Common myeloid progenitor, CD34-positive (primary cell): ENCODE measurements around the gene SLC25A10.
"Not testable (repeated sequence)": the region's sequence is repeated elsewhere in the genome, so short reads cannot be mapped to it uniquely, and the experiment has no call there.

Experiments used
- CTCF ChIA-PET: fragments of 350-600 bp; sonication (Branson Sonifier 250); formaldehyde crosslinking; loops from one replicate; lab custom pipeline; 2021; ENCODE audit warnings: antibody characterized with exemption; lab: Charles Lee
- POLR2A ChIA-PET: fragments of 350-600 bp; sonication (Branson Sonifier 250); formaldehyde crosslinking; loops from one replicate; lab custom pipeline; 2021; ENCODE audit warnings: antibody characterized with exemption; lab: Charles Lee
- DNase-seq, 3 donors: peaks; one replicate each; pipeline versions ENCODE4 v3.0.0 to v3.0.0-alpha.2; 2013
- H3K27ac ChIP-seq, 2 experiments: 1 replicate in 1 of 2; 2 replicates in 1 of 2; pipeline ENCODE4 v1.7.0; 2013; ENCODE audit warnings: inconsistent platforms in 2 of 2, low read length in 2 of 2, mild to moderate bottlenecking in 2 of 2, low read depth in 1 of 2, moderate library complexity in 1 of 2; ENCODE audit not compliant: severe bottlenecking in 2 of 2, insufficient read depth in 1 of 2, poor library complexity in 1 of 2
- H3K27me3 ChIP-seq, 5 experiments: replicated peaks in 2 of 5; 1 replicate in 3 of 5; 2 replicates in 2 of 5; pipeline versions ENCODE4 v1.6.1 to v1.7.0; 2013; ENCODE audit warnings: low read length in 4 of 5, mild to moderate bottlenecking in 2 of 5, moderate library complexity in 2 of 5, inconsistent platforms in 1 of 5; ENCODE audit not compliant: insufficient read depth in 5 of 5, control insufficient read depth in 4 of 5
- H3K36me3 ChIP-seq, 4 experiments: 1 replicate in 2 of 4; 2 replicates in 2 of 4; pipeline versions ENCODE4 v1.6.1 to v1.7.0; 2013; ENCODE audit warnings: low read length in 3 of 4, control low read depth in 1 of 4, mild to moderate bottlenecking in 1 of 4; ENCODE audit not compliant: control insufficient read depth in 4 of 4, insufficient read depth in 4 of 4
- H3K4me1 ChIP-seq, 4 experiments: 1 replicate in 3 of 4; 2 replicates in 1 of 4; pipeline versions ENCODE4 v1.6.1 to v1.7.1; 2013; ENCODE audit warnings: low read length in 3 of 4, mild to moderate bottlenecking in 3 of 4, control low read depth in 1 of 4, inconsistent platforms in 1 of 4, moderate library complexity in 1 of 4; ENCODE audit not compliant: control insufficient read depth in 4 of 4, insufficient read depth in 4 of 4; ENCODE audit errors: control extremely low read depth in 1 of 4
- H3K4me3 ChIP-seq, 7 experiments: 1 replicate in 4 of 7; 2 replicates in 3 of 7; pipeline versions ENCODE4 v1.5.1 to v1.7.0; 2013; ENCODE audit warnings: mild to moderate bottlenecking in 7 of 7, low read length in 6 of 7, moderate library complexity in 6 of 7, inconsistent platforms in 2 of 7, low read depth in 2 of 7, control low read depth in 1 of 7; ENCODE audit not compliant: insufficient read depth in 4 of 7, control insufficient read depth in 1 of 7; ENCODE audit errors: extremely low read depth in 1 of 7
- H3K9me3 ChIP-seq, 5 experiments: 1 replicate in 4 of 5; 2 replicates in 1 of 5; pipeline versions ENCODE4 v1.6.1 to v1.7.1; 2013; ENCODE audit warnings: low read length in 4 of 5, mild to moderate bottlenecking in 2 of 5, inconsistent platforms in 1 of 5, low read depth in 1 of 5, moderate library complexity in 1 of 5; ENCODE audit not compliant: control insufficient read depth in 4 of 5, insufficient read depth in 2 of 5; ENCODE audit errors: control extremely low read depth in 1 of 5
- WGBS: methylation state at CpG from one replicate; pipeline ENCODE4 v1.1.5; 2013; ENCODE audit not compliant: insufficient coverage; 5-methylcytosine and 5-hydroxymethylcytosine counted together

Gene SLC25A10

DNA sequence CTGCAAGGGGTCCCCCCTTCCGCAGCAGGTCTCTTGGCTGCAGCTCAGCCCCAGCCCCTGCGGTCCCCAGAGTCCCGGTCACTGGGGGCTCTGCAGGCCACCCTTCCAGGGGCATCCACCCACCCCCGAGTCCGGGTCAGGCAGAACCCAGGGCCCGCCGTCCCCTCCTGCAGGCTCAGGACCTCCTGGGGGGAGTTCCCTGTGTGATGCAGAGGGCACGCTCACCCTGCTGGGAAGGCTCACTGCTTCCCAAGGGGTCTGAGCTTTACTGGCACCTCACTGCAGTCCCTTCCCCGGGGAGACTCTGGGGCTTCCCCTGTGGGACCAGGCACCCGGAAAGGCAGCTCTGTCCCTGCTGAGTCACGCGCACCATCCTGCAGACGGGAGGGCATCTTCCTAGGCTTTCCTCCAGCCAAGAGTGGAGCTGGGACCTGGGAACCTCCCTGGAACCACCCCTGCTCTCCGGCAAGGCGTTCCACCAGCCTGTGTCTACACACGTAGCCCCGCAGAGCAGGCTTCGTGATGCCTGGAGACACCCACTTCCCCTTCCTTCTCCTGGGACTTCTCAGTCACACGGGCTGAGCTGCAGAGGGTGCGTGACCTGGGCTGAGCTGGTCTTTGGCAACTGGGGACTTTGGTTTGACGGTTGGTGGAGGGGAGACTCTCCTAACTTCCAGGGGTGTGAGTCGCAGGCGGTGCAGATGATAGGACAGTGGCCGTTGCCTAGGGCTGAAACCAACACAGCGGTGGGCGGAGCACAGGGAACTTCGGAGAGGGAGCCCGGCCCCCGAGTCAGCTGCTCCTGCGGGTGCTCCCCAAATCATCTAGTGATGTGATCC, 23.4 kb downstream of the SLC25A10 start:
- Histone ChIP-seq H3K4me3 (peak overlapping the region in 5 of 7 experiments; percentile 12 to 64 (median 50)), H3K36me3 (no peaks in the 10 kb centered on the region), H3K9me3 (no peaks in the 10 kb centered on the region), H3K4me1 (peaks cover 0 to 34% (median 19%) of the 10 kb centered on the region in 4 experiments), H3K27me3 (peaks cover 0 to 18% (median 2%) of the 10 kb centered on the region in 5 experiments), H3K27ac (no peak overlapping the region)
- CTCF ChIA-PET = interaction anchor here (0.7 to 2.4 kb wide), 8 partner anchors 10 to 134 kb away, joined by 3 to 10 read pairs (median 4); no protein-coding TSS in a partner anchor
- WGBS = 31% methylated on average over 24 of the region's 30 CpGs
- peak; percentile 69 to 86 (median 85) for DNase-seq
- POLR2A ChIA-PET = interaction anchor here (0.6 to 1.3 kb wide), 4 partner anchors 70 to 120 kb away, joined by 3 to 4 read pairs (median 3); no protein-coding TSS in a partner anchor

DNA sequence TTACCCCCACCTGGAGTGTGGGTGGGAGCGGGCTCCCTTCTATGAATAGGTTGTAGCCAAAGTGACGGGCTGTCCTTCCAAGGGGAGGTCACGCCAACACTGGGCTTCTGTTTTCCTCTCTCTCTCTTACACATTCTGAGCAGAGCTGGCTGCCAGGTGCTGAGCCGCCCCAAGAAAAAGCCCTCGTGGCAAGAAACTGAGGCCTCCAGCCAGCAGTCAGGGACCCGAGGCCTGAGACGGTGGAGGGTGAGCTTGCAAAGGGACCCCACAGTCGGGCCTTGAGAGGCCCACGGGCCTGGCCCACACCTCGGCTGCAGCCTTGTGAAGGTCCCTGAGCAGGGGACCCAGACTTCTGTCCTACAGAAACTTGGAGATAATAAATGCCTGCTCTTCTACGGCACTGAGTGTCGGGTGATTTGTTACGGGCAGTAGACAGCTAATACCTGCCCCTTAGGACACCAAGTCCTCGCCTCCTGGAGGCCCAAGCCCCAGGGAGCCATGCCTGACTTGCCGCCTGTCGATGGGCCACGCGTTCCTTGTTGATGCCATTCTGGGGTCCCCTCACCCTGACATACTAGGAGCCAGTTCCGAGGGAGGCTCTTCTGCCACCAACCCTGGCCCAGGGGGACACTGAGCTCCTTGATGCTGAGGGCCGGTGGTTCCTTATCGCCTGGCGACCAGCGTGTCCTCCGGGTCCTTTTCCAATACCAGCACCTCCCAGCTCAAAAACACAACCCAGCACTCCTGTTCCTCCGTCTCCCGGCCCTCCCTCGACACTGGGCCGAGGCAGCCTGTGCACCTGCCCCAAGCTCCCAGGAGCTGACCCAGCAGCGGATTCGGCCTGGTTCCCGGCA, 26.1 kb downstream of the SLC25A10 start:
- POLR2A ChIA-PET = no interaction called here
- CTCF ChIA-PET = interaction anchor here (1.6 to 1.8 kb wide), 3 partner anchors 8 to 127 kb away, joined by 3 to 4 read pairs (median 4); no protein-coding TSS in a partner anchor

DNA sequence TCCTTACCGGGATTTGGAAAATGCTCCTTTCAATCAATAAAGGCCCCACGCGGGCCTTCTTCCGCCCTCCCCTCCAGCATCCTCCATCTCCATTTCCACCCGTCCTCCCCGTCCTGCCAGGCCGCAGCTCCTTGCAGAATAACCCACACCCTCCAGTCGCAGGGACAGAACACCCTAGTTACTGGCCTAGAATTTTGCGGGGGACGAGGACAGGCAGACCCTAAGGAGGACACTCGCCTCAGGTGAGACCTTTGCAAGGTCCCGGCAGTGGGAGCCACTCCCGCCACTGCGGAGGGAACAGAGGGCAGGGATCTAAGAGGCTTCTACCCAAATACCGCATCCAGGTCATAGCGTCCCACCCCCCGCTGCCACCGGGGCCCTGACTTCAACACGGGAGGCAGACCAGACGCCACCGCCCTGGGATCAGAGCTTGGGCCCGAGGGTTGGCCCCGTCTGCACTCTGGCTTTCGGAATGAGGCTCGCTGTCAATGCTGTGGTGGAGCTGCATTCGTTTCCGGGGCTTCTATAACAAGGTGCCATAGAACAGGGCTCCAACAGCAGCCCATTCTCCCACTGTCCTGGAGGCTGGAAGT, 26.8 kb downstream of the SLC25A10 start:
- no peaks in the 10 kb centered on the region for H3K9me3 ChIP-seq
- 97% methylated on average over 21 of the region's 27 CpGs for WGBS
- H3K4me3 ChIP-seq = no peak overlapping the region
- no peaks in the 10 kb centered on the region for H3K36me3 ChIP-seq
- ChIA-PET CTCF (interaction anchor here (0.9 to 1.8 kb wide), 3 partner anchors 9 to 83 kb away, joined by 3 to 4 read pairs (median 4); no protein-coding TSS in a partner anchor), POLR2A (no interaction called here)
- no peak for DNase-seq
- no peak overlapping the region for H3K27ac ChIP-seq
- H3K27me3 ChIP-seq = peaks cover 0 to 18% (median 2%) of the 10 kb centered on the region in 5 experiments
- H3K4me1 ChIP-seq = peaks cover 0 to 22% (median 20%) of the 10 kb centered on the region in 4 experiments

More for the DNA sequence above, 26.1 kb downstream of the SLC25A10 start:
- DNase-seq = no peak
- 97% methylated on average over 25 of the region's 31 CpGs for WGBS
- H3K4me3 ChIP-seq = no peak overlapping the region
- H3K9me3 ChIP-seq = no peaks in the 10 kb centered on the region
- no peak overlapping the region for H3K27ac ChIP-seq
- peaks cover 0 to 23% (median 4%) of the 10 kb centered on the region in 5 experiments for H3K27me3 ChIP-seq
- H3K4me1 ChIP-seq = peaks cover 0 to 22% (median 21%) of the 10 kb centered on the region in 4 experiments
- no peaks in the 10 kb centered on the region for H3K36me3 ChIP-seq

DNA sequence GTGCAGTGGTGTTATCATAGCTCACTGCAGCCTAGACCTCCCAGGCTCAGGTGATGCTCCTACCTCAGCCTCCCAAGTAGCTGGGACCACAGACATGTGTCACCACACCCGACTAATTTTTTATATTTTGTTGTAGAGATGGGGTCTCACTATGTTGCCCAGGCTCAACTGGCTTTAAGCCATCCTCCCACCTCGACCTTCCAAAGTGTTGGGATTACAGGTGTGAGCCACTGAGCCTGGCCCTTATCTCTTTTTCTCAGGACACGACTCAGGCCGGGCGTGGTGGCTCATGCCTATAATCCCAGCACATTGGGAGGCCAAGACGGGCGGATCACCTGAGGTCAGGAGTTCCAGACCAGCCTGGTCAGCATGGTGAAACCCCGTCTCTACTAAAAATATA, 27.5 kb downstream of the SLC25A10 start:
- Histone ChIP-seq H3K27me3 (peaks cover 0 to 18% (median 2%) of the 10 kb centered on the region in 5 experiments), H3K4me1 (peaks cover 0 to 22% (median 19%) of the 10 kb centered on the region in 4 experiments)
- CTCF ChIA-PET = interaction anchor here (0.9 to 1.8 kb wide), 3 partner anchors 10 to 82 kb away, joined by 3 to 4 read pairs (median 4); no protein-coding TSS in a partner anchor

DNA sequence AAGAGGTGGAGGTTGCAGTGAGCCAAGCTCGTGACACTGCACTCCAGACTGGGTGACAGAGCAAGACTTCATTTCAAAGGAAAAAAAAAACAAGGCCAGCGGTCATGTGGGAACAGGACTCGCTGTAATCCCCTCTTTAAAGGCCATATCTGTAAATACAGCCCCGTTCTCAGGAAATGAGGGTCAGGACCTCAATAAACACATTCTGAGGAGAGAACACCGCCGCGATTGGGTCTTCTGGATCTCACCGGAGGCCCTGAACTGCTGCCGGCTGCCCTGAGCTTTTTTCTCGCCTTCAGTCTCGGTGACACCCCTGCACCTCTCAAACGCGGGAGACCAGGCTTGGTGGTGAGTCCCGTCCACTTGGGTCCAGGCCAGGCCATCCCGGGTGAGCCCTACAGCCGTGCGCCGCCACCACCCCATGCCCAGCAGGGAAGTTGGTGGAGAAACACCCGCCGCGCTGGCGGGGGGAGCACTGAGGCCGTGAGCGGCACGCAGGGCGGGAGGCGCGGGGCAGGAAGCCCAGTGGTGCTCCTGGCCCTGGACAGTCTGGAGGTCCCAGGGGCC, 28.4 kb downstream of the SLC25A10 start:
- H3K27ac ChIP-seq = no peak overlapping the region
- H3K36me3 ChIP-seq = no peaks in the 10 kb centered on the region
- H3K9me3 ChIP-seq = no peaks in the 10 kb centered on the region
- peak overlapping the region in 1 of 7 experiments; percentile 11 for H3K4me3 ChIP-seq
- peak in 2 of 3 donors; percentile 29 to 55 for DNase-seq
- H3K27me3 ChIP-seq = peaks cover 0 to 18% (median 2%) of the 10 kb centered on the region in 5 experiments
- 11% methylated on average over 24 of the region's 28 CpGs for WGBS
- POLR2A ChIA-PET = no interaction called here
- CTCF ChIA-PET = no interaction called here
- peaks cover 0 to 17% (median 13%) of the 10 kb centered on the region in 4 experiments for H3K4me1 ChIP-seq

More for the DNA sequence above, 27.5 kb downstream of the SLC25A10 start:
- WGBS = 97% methylated on average over 7 of the region's 8 CpGs
- H3K9me3 ChIP-seq, H3K27ac ChIP-seq, H3K4me3 ChIP-seq, POLR2A ChIA-PET, H3K36me3 ChIP-seq, DNase-seq: not testable (repeated sequence)

DNA sequence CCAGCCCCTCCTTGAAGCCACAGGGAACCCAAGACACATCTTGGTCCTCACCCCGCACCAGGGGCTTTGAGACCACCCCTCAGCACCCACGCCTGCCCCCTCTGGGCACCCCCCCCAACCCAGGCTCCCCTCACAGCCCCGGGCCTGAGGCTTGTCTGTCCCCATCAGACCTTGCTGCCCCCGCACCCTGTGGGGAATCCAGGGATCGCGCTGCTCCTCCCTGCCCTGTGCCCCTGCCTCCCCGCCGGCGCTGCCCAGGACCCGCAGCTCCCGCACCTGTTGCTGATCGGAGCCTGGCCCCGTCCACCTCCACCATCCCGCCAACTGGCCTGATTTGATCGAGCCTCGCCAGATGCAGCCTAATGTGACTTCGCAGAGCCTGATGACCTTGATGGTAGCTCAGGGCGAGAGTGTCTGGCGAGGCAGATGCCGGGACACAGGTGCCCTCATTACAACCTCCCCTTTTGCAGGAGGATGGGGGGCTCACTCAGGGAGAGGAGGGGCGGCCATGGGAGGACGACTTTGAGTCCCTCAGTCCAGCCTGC, 29.0 kb downstream of the SLC25A10 start:
- no peaks in the 10 kb centered on the region for H3K9me3 ChIP-seq
- peaks cover 0 to 11% (median 6%) of the 10 kb centered on the region in 4 experiments for H3K4me1 ChIP-seq
- no peaks in the 10 kb centered on the region for H3K36me3 ChIP-seq
- no peak for DNase-seq
- H3K4me3 ChIP-seq = no peak overlapping the region
- CTCF ChIA-PET = no interaction called here
- WGBS = 59% methylated on average over 12 of the region's 22 CpGs
- POLR2A ChIA-PET = no interaction called here
- H3K27me3 ChIP-seq = peaks cover 0 to 18% (median 2%) of the 10 kb centered on the region in 5 experiments
- H3K27ac ChIP-seq = no peak overlapping the region
